ENCODE results near the gene FAM78B.

DNA sequence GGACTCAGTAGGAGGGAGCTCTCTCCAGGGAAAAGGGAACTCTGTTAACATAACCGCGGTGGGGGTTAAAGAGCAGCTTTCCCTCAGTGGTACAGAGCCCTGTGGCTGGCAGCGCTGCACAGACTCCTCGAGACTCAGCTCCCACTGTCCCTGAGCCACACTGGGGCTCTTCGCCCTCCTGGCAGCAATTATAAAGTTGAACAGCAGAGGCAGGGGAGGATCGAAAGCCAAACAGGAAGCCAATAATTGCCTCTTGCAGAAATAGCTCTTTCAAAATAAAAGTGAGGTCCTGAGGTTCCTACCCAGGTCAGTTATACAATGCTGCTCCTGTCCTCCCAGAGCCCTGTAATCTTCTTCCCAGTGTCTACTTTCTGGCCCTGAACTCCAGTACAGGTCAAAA, 77.0 kb downstream of the FAM78B start:
- TF ChIP-seq, protein P1, sequence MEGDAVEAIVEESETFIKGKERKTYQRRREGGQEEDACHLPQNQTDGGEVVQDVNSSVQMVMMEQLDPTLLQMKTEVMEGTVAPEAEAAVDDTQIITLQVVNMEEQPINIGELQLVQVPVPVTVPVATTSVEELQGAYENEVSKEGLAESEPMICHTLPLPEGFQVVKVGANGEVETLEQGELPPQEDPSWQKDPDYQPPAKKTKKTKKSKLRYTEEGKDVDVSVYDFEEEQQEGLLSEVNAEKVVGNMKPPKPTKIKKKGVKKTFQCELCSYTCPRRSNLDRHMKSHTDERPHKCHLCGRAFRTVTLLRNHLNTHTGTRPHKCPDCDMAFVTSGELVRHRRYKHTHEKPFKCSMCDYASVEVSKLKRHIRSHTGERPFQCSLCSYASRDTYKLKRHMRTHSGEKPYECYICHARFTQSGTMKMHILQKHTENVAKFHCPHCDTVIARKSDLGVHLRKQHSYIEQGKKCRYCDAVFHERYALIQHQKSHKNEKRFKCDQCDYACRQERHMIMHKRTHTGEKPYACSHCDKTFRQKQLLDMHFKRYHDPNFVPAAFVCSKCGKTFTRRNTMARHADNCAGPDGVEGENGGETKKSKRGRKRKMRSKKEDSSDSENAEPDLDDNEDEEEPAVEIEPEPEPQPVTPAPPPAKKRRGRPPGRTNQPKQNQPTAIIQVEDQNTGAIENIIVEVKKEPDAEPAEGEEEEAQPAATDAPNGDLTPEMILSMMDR (IDR thresholded peaks at IDR 0.05), result no peak
- no peak for TF ChIP-seq POLR2A (IDR thresholded peaks at IDR 0.05)
